Activated T-cell treated with anti-CD3 and anti-CD28 coated beads, Interleukin-2, amount 50 U/mL, for 4 hours (primary cell): Measurements from ENCODE around the gene IL24. TPM values are rescaled to one million over a fixed set of nuclear protein-coding genes. Genes with fewer than 3 reads are reported as not detected.

Experiments used
- ATAC-seq, 2 donors: fragments of 200-7000 bp; cut with Tn5 transposase; one replicate each; pipeline ENCODE4 v1.10.0; 2021
- DNase-seq: peaks from one replicate; pipeline ENCODE4 v3.0.0-alpha.2; 2020
- H3K27me3 Mint-ChIP-seq: one replicate; pipeline ENCODE4 v1.8.0; 2021; ENCODE audit warnings: low read depth, mixed read lengths
- H3K36me3 Mint-ChIP-seq: one replicate; pipeline ENCODE4 v1.8.0; 2022; ENCODE audit warnings: mixed read lengths; ENCODE audit not compliant: insufficient read depth
- H3K4me1 Mint-ChIP-seq: one replicate; pipeline ENCODE4 v1.8.0; 2021; ENCODE audit warnings: low read depth, mixed read lengths
- H3K4me3 Mint-ChIP-seq: one replicate; pipeline ENCODE4 v1.8.0; 2021; ENCODE audit warnings: mild to moderate bottlenecking, moderate library complexity, mixed read lengths
- H3K9me3 Mint-ChIP-seq: one replicate; pipeline ENCODE4 v1.8.0; 2021; ENCODE audit warnings: mixed read lengths
- total RNA-seq, 3 donors: library from RNA; stranded (reverse); gene quantifications; one replicate each; pipeline ENCODE4 v1.2.1, GENCODE V29; 2021

The IL24 gene
- total RNA-seq, 3 donors from 2014 or later = 11.9 to 30.7 (median 25.0) TPM

- Mint-ChIP-seq H3K4me1 (peaks cover 11% of the 10 kb centered on the region), H3K27me3 (peaks cover 11% of the 10 kb centered on the region), H3K4me3 (no peak overlapping the region), H3K9me3 (no peaks in the 10 kb centered on the region), H3K36me3 (no peaks in the 10 kb centered on the region)
- no peak for DNase-seq
- ATAC-seq = no peak
Measured at GRCh38 chr1:206866062-206866461, 31.2 kb upstream of the IL24 start.

GRCh38 chr1:206867239-206867638 is 30.0 kb upstream of the IL24 start:
- Mint-ChIP-seq H3K9me3 (peaks cover 3% of the 10 kb centered on the region), H3K4me3 (no peak overlapping the region), H3K4me1 (peaks cover 11% of the 10 kb centered on the region), H3K36me3 (no peaks in the 10 kb centered on the region), H3K27me3 (peaks cover 6% of the 10 kb centered on the region)
- no peak for DNase-seq
- ATAC-seq = no peak

- Mint-ChIP-seq H3K27me3 (peaks cover 6% of the 10 kb centered on the region), H3K9me3 (peaks cover 4% of the 10 kb centered on the region), H3K4me3 (no peak overlapping the region), H3K36me3 (no peaks in the 10 kb centered on the region), H3K4me1 (peaks cover 11% of the 10 kb centered on the region)
- no peak for DNase-seq
- no peak for ATAC-seq
Measured at GRCh38 chr1:206867716-206868115, 29.5 kb upstream of the IL24 start.

GRCh38 chr1:206868264-206868663 is 29.0 kb upstream of the IL24 start:
- H3K27me3 Mint-ChIP-seq = peaks cover 6% of the 10 kb centered on the region
- no peak for ATAC-seq
- H3K36me3 Mint-ChIP-seq = no peaks in the 10 kb centered on the region
- no peak for DNase-seq
- no peak overlapping the region for H3K4me3 Mint-ChIP-seq
- peaks cover 4% of the 10 kb centered on the region for H3K9me3 Mint-ChIP-seq
- H3K4me1 Mint-ChIP-seq = peaks cover 11% of the 10 kb centered on the region

- H3K27me3 Mint-ChIP-seq = peaks cover 4% of the 10 kb centered on the region
- ATAC-seq (no peak), DNase-seq (no peak)
- peaks cover 22% of the 10 kb centered on the region for H3K9me3 Mint-ChIP-seq
- H3K4me3 Mint-ChIP-seq = no peak overlapping the region
- H3K36me3 Mint-ChIP-seq = peaks cover 6% of the 10 kb centered on the region
- no peaks in the 10 kb centered on the region for H3K4me1 Mint-ChIP-seq
Measured at GRCh38 chr1:206872139-206872538, 25.1 kb upstream of the IL24 start.

GRCh38 chr1:206873603-206874188 is 23.5 kb upstream of the IL24 start:
- ATAC-seq = no peak
- H3K27me3 Mint-ChIP-seq = no peaks in the 10 kb centered on the region
- H3K4me3 Mint-ChIP-seq = no peak overlapping the region
- DNase-seq = no peak
- peaks cover 6% of the 10 kb centered on the region for H3K36me3 Mint-ChIP-seq
- no peaks in the 10 kb centered on the region for H3K4me1 Mint-ChIP-seq
- H3K9me3 Mint-ChIP-seq = peaks cover 32% of the 10 kb centered on the region

GRCh38 chr1:206875752-206876377 is 21.4 kb upstream of the IL24 start:
- Mint-ChIP-seq H3K36me3 (peaks cover 8% of the 10 kb centered on the region), H3K27me3 (no peaks in the 10 kb centered on the region), H3K4me1 (no peaks in the 10 kb centered on the region), H3K4me3 (no peak overlapping the region), H3K9me3 (peaks cover 39% of the 10 kb centered on the region)
- ATAC-seq = no peak
- no peak for DNase-seq

- Mint-ChIP-seq H3K4me1 (no peaks in the 10 kb centered on the region), H3K27me3 (no peaks in the 10 kb centered on the region), H3K9me3 (peaks cover 35% of the 10 kb centered on the region), H3K4me3 (no peak overlapping the region), H3K36me3 (peaks cover 8% of the 10 kb centered on the region)
- DNase-seq (no peak), ATAC-seq (no peak)
Measured at GRCh38 chr1:206878456-206878855, 18.8 kb upstream of the IL24 start.

GRCh38 chr1:206880314-206880713 is 16.9 kb upstream of the IL24 start:
- DNase-seq (no peak), ATAC-seq (peak; percentile 66 to 75)
- Mint-ChIP-seq H3K36me3 (peaks cover 7% of the 10 kb centered on the region), H3K27me3 (peaks cover 3% of the 10 kb centered on the region), H3K9me3 (peaks cover 31% of the 10 kb centered on the region), H3K4me1 (no peaks in the 10 kb centered on the region), H3K4me3 (no peak overlapping the region)

- peaks cover 3% of the 10 kb centered on the region for H3K27me3 Mint-ChIP-seq
Measured at GRCh38 chr1:206882555-206882954, 14.7 kb upstream of the IL24 start.

GRCh38 chr1:206883160-206883559 is 14.1 kb upstream of the IL24 start:
- peaks cover 3% of the 10 kb centered on the region for H3K27me3 Mint-ChIP-seq
- peaks cover under 1% of the 10 kb centered on the region for H3K4me1 Mint-ChIP-seq
- DNase-seq (no peak), ATAC-seq (no peak)
- no peak overlapping the region for H3K4me3 Mint-ChIP-seq
- H3K9me3 Mint-ChIP-seq = peaks cover 11% of the 10 kb centered on the region
- peaks cover 3% of the 10 kb centered on the region for H3K36me3 Mint-ChIP-seq

More at GRCh38 chr1:206882555-206882954, 14.7 kb upstream of the IL24 start:
- ATAC-seq = no peak
- Mint-ChIP-seq H3K4me1 (no peaks in the 10 kb centered on the region), H3K36me3 (peaks cover 3% of the 10 kb centered on the region), H3K4me3 (no peak overlapping the region), H3K9me3 (peaks cover 13% of the 10 kb centered on the region)
- DNase-seq = no peak

GRCh38 chr1:206883876-206884275 is 13.4 kb upstream of the IL24 start:
- H3K4me3 Mint-ChIP-seq = no peak overlapping the region
- peaks cover 2% of the 10 kb centered on the region for H3K4me1 Mint-ChIP-seq
- H3K36me3 Mint-ChIP-seq = peaks cover 3% of the 10 kb centered on the region
- peaks cover 3% of the 10 kb centered on the region for H3K27me3 Mint-ChIP-seq
- no peak for ATAC-seq
- peaks cover 5% of the 10 kb centered on the region for H3K9me3 Mint-ChIP-seq
- DNase-seq = no peak

GRCh38 chr1:206885341-206886060 is 11.7 kb upstream of the IL24 start:
- peaks cover 17% of the 10 kb centered on the region for H3K4me1 Mint-ChIP-seq
- H3K4me3 Mint-ChIP-seq = no peak overlapping the region
- H3K9me3 Mint-ChIP-seq = no peaks in the 10 kb centered on the region
- H3K36me3 Mint-ChIP-seq = no peaks in the 10 kb centered on the region
- ATAC-seq (no peak), DNase-seq (no peak)
- peaks cover 3% of the 10 kb centered on the region for H3K27me3 Mint-ChIP-seq

- no peaks in the 10 kb centered on the region for H3K36me3 Mint-ChIP-seq
- ATAC-seq = no peak
Measured at GRCh38 chr1:206886831-206887230, 10.4 kb upstream of the IL24 start.

GRCh38 chr1:206887701-206888100 is 9.5 kb upstream of the IL24 start:
- DNase-seq (no peak), ATAC-seq (no peak)
- H3K27me3 Mint-ChIP-seq = peaks cover 3% of the 10 kb centered on the region
- no peaks in the 10 kb centered on the region for H3K9me3 Mint-ChIP-seq
- peaks cover 31% of the 10 kb centered on the region for H3K4me1 Mint-ChIP-seq
- no peak overlapping the region for H3K4me3 Mint-ChIP-seq
- H3K36me3 Mint-ChIP-seq = no peaks in the 10 kb centered on the region

More at GRCh38 chr1:206886831-206887230, 10.4 kb upstream of the IL24 start:
- DNase-seq = no peak
- H3K4me1 Mint-ChIP-seq = peaks cover 30% of the 10 kb centered on the region
- no peaks in the 10 kb centered on the region for H3K9me3 Mint-ChIP-seq
- peaks cover 3% of the 10 kb centered on the region for H3K27me3 Mint-ChIP-seq
- no peak overlapping the region for H3K4me3 Mint-ChIP-seq
